Esophagus muscularis mucosa (tissue), 4 donors: ENCODE results near the gene CPNE5.

Experiments used
- CTCF ChIP-seq, 3 experiments: fragments of 200-600 bp in 2 of 3; fragments of 450-650 bp in 1 of 3; sonication (generic) in 2 of 3; IDR thresholded peaks; one replicate each; pipeline ENCODE4 v1.5.1; 2017 to 2019; ENCODE audit warnings: antibody characterized with exemption in 3 of 3, mild to moderate bottlenecking in 2 of 3, moderate library complexity in 1 of 3
- EP300 ChIP-seq: sonication (generic); formaldehyde crosslinking; IDR thresholded peaks from one replicate; pipeline ENCODE4 v1.6.1; 2017; ENCODE audit warnings: antibody characterized with exemption
- POLR2A ChIP-seq: fragments of 450-650 bp; IDR thresholded peaks from one replicate; pipeline ENCODE4 v1.6.1; 2017; ENCODE audit warnings: antibody characterized with exemption, moderate library complexity, mild to moderate bottlenecking, low read depth
- POLR2AphosphoS5 ChIP-seq, 2 donors: sonication (generic); formaldehyde crosslinking; IDR thresholded peaks; one replicate each; pipeline ENCODE4 v1.6.1; 2017; ENCODE audit warnings: antibody characterized with exemption in 2 of 2

GRCh38 chr6:36837022-36837339 is 2.3 kb downstream of the CPNE5 start:
- TF ChIP-seq POLR2A (no peak), CTCF (IDR thresholded peaks at IDR 0.05) (no peak), EP300 (no peak), POLR2AphosphoS5 (IDR thresholded peaks at IDR 0.05) (no peak)
